Smooth muscle cell (in vitro differentiated cells): Measurements from ENCODE around the gene ZNF503. TPM values are rescaled to one million over a fixed set of nuclear protein-coding genes. Genes with fewer than 3 reads are reported as not detected.

Experiments
- DNase-seq: peaks from one replicate; lab custom pipeline; 2025; ENCODE audit not compliant: unreplicated experiment; lab: John Stamatoyannopoulos, UW
- H2AFZ ChIP-seq: fragments of 200-600 bp; sonication (generic); 2 replicates; pipeline ENCODE4 v1.6.0; 2016; ENCODE audit warnings: antibody characterized with exemption, low read depth, mild to moderate bottlenecking
- H3F3A ChIP-seq: fragments of 200-600 bp; sonication (generic); 2 replicates; pipeline ENCODE4 v1.6.0; 2017; ENCODE audit warnings: antibody characterized with exemption, low read depth
- H3K27ac ChIP-seq: fragments of 200-600 bp; sonication (generic); 2 replicates; pipeline ENCODE4 v1.5.1; 2016; ENCODE audit warnings: low read depth, mild to moderate bottlenecking
- H3K27me3 ChIP-seq: fragments of 200-600 bp; sonication (generic); 2 replicates; pipeline ENCODE4 v1.6.1; 2016; ENCODE audit warnings: low read depth, mild to moderate bottlenecking
- H3K36me3 ChIP-seq: fragments of 200-600 bp; sonication (generic); 2 replicates; pipeline ENCODE4 v1.5.1; 2016; ENCODE audit warnings: low read depth
- H3K4me1 ChIP-seq: fragments of 200-600 bp; sonication (generic); 2 replicates; pipeline ENCODE4 v1.5.1; 2016; ENCODE audit warnings: low read depth
- H3K4me2 ChIP-seq: fragments of 200-600 bp; sonication (generic); 2 replicates; pipeline ENCODE4 v1.6.0; 2016; ENCODE audit warnings: mild to moderate bottlenecking
- H3K4me3 ChIP-seq: fragments of 200-600 bp; sonication (generic); 2 replicates; pipeline ENCODE4 v1.5.1; 2016; ENCODE audit warnings: mild to moderate bottlenecking
- H3K79me2 ChIP-seq: fragments of 200-600 bp; sonication (generic); 2 replicates; pipeline ENCODE4 v1.6.0; 2016; ENCODE audit warnings: low read depth, mild to moderate bottlenecking
- H3K9ac ChIP-seq: fragments of 200-600 bp; sonication (generic); 2 replicates; pipeline ENCODE4 v1.6.0; 2016; ENCODE audit warnings: low read depth
- H3K9me3 ChIP-seq: fragments of 200-600 bp; sonication (generic); replicated peaks from 2 replicates; pipeline ENCODE4 v1.5.1; 2016; ENCODE audit warnings: low read depth
- H4K20me1 ChIP-seq: fragments of 200-600 bp; sonication (generic); 2 replicates; pipeline ENCODE4 v1.6.0; 2016; ENCODE audit warnings: low read depth
- WGBS: methylation state at CpG from one replicate; pipeline ENCODE4 v1.1.7; 2016; ENCODE audit warnings: low lambda C conversion rate; 5-methylcytosine and 5-hydroxymethylcytosine counted together
- polyA plus RNA-seq: library from polyadenylated mRNA; unstranded; fragments of >200 nt; fragmentation: Nextera tagmentation; extraction: Ambion mirVana; gene quantifications from 2 replicates; pipeline ENCODE4 v1.2.1, GENCODE V29; 2016
- total RNA-seq: library from RNA; depleted of rRNA; stranded (reverse); fragments of >200 nt; gene quantifications from 2 replicates; pipeline ENCODE4 v1.2.3, GENCODE V29; 2014
- TF ChIP-seq, protein P1 (sequence below): fragments of 200-600 bp; sonication (generic); IDR thresholded peaks from 2 replicates; pipeline ENCODE4 v1.5.1; 2017; ENCODE audit warnings: borderline replicate concordance, mild to moderate bottlenecking, antibody characterized with exemption; ENCODE audit not compliant: insufficient read depth, poor library complexity, severe bottlenecking

ZNF503 gene
- total and polyA plus RNA-seq, 2 experiments from 2014 or later: 6.8 to 11.8 TPM

DNA sequence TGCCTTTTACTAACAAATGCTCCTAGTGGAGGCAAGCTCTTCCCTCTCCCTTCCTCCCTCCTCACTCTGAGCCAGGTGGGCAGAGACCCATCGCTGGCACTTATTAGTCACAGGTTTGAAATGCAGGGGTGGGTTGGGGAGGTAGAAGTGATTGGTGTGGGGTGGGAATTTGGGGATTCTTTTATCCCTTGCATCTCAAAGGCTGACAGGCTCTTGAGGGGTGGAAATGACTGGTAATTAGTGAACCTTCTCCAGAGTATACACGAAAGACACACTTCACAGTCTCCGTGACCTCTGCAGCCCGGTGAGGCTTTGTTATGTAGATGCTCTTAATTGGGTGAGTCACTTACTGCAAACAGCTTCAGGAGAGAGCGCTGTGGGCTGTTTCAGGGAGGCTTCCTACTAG, 16.0 kb upstream of the ZNF503 start:
- H3K79me2 ChIP-seq: no peaks in the 10 kb centered on the region
- H2AFZ ChIP-seq: no peak overlapping the region
- no peaks in the 10 kb centered on the region for H3F3A ChIP-seq
- no peak for DNase-seq
- peaks cover 50% of the 10 kb centered on the region for H3K27me3 ChIP-seq
- H3K27ac ChIP-seq: no peak overlapping the region
- H3K4me3 ChIP-seq: no peak overlapping the region
- H3K4me2 ChIP-seq: no peak overlapping the region
- H4K20me1 ChIP-seq: no peaks in the 10 kb centered on the region
- H3K9me3 ChIP-seq: no peaks in the 10 kb centered on the region
- 13% methylated on average over 5 of the region's 5 CpGs for WGBS
- no peaks in the 10 kb centered on the region for H3K36me3 ChIP-seq
- H3K4me1 ChIP-seq: no peaks in the 10 kb centered on the region
- TF ChIP-seq, protein P1, sequence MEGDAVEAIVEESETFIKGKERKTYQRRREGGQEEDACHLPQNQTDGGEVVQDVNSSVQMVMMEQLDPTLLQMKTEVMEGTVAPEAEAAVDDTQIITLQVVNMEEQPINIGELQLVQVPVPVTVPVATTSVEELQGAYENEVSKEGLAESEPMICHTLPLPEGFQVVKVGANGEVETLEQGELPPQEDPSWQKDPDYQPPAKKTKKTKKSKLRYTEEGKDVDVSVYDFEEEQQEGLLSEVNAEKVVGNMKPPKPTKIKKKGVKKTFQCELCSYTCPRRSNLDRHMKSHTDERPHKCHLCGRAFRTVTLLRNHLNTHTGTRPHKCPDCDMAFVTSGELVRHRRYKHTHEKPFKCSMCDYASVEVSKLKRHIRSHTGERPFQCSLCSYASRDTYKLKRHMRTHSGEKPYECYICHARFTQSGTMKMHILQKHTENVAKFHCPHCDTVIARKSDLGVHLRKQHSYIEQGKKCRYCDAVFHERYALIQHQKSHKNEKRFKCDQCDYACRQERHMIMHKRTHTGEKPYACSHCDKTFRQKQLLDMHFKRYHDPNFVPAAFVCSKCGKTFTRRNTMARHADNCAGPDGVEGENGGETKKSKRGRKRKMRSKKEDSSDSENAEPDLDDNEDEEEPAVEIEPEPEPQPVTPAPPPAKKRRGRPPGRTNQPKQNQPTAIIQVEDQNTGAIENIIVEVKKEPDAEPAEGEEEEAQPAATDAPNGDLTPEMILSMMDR: no peak
- H3K9ac ChIP-seq: no peak overlapping the region

DNA sequence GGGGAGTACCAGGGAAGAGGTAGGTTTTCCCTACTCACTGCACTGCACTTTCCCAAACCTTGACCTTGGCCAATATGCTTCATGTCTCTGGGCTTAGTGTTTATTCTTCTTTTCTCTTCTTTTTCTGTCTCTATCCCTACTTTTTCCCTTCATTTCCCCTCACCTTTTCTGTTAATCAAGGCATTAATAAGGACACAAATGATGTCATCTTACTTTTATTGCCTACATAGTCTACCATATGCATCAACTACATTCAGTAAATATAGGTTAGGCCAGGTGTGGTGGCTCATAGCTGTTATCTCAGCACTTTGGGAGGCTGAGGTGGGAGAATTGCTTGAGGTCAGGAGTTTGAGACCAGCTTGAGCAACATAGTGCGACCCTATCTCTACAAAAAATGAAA, 13.0 kb upstream of the ZNF503 start:
- peaks cover 50% of the 10 kb centered on the region for H3K27me3 ChIP-seq
- peaks cover 6% of the 10 kb centered on the region for H3K4me1 ChIP-seq
- H2AFZ ChIP-seq: no peak overlapping the region
- 75% methylated on average over 1 of the region's 1 CpG for WGBS
- H3K79me2 ChIP-seq: no peaks in the 10 kb centered on the region
- no peaks in the 10 kb centered on the region for H3K9me3 ChIP-seq
- H4K20me1 ChIP-seq: no peaks in the 10 kb centered on the region
- DNase-seq: no peak
- H3F3A ChIP-seq: no peaks in the 10 kb centered on the region
- H3K27ac ChIP-seq: no peak overlapping the region
- TF ChIP-seq, protein P1: no peak
- no peak overlapping the region for H3K4me3 ChIP-seq
- no peaks in the 10 kb centered on the region for H3K36me3 ChIP-seq
- no peak overlapping the region for H3K9ac ChIP-seq
- H3K4me2 ChIP-seq: no peak overlapping the region

DNA sequence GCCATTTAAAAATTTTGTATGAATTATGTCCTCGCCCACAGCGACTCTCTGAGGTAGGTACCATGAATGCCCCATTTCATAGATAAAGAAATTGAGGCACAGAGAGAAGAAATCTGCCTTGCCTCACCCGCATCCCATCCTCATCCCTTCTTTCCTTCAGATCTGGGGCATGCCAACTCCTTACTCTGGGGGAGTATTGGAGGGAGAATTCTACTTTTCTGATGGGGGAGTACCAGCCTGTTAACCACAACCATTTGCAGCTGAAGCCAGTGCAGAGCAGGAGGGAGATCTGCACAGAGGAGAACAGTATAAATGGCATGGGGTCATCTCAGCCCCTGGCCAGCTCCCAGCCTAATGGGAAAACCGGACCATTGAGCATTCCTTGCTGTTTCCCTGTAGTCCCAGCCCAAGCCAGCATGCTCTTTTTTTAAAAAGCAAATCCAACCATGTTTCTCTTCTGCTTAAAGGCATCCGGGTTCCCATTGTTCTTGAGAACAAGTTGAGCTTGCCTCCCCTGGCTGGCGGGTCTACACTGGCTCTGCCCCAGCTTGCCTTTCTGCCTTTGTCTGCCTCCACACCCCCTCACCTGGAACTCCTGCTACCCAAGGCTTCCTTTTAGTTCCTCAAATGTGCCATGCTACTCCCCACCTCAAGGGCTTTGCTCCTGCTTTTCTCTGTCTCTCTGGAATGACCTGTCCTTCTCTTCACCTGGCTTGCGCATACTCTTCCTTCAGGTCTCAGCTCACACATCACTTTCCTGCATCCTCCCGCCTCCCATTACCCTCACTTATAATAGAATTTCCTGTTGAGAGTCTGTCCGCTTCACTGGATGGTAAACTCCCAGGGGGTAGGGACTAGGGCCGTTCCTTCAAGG, 8.8 kb upstream of the ZNF503 start:
- no peak for DNase-seq
- H3K79me2 ChIP-seq: no peaks in the 10 kb centered on the region
- H3K4me3 ChIP-seq: no peak overlapping the region
- peaks cover 31% of the 10 kb centered on the region for H3K4me1 ChIP-seq
- peaks cover 25% of the 10 kb centered on the region for H3K27me3 ChIP-seq
- WGBS: 43% methylated on average over 10 of the region's 10 CpGs
- no peaks in the 10 kb centered on the region for H3K36me3 ChIP-seq
- H3K4me2 ChIP-seq: peak overlapping the region; percentile 97
- no peaks in the 10 kb centered on the region for H4K20me1 ChIP-seq
- H2AFZ ChIP-seq: no peak overlapping the region
- no peaks in the 10 kb centered on the region for H3K9me3 ChIP-seq
- peaks cover 4% of the 10 kb centered on the region for H3F3A ChIP-seq
- TF ChIP-seq, protein P1: no peak
- no peak overlapping the region for H3K27ac ChIP-seq
- H3K9ac ChIP-seq: no peak overlapping the region
